Epidermal melanocyte (primary cell): ENCODE results near the gene BATF3.

Experiments
- DNase-seq: peaks from one replicate; pipeline ENCODE4 v3.0.0; 2011; ENCODE audit warnings: low spot score; ENCODE audit not compliant: insufficient read length

Gene BATF3

GRCh38 chr1:212703991-212704564 lies 4.4 kb upstream of the BATF3 start:
- DNase-seq = no peak

- no peak for DNase-seq
These were observed 3.0 kb upstream of the BATF3 start for GRCh38 chr1:212702672-212703071.

GRCh38 chr1:212701910-212702309 lies 2.3 kb upstream of the BATF3 start:
- no peak for DNase-seq

- DNase-seq = no peak
These were observed 1.5 kb upstream of the BATF3 start for GRCh38 chr1:212700892-212701819.

- DNase-seq = no peak
These were observed 717 bp upstream of the BATF3 start for GRCh38 chr1:212700223-212700891.

- no peak for DNase-seq
These were observed 476 bp downstream of the BATF3 start for GRCh38 chr1:212699104-212699624.

GRCh38 chr1:212698467-212699103 lies 1.1 kb downstream of the BATF3 start:
- no peak for DNase-seq

- DNase-seq = no peak
These were observed 2.8 kb downstream of the BATF3 start for GRCh38 chr1:212696721-212697331.

GRCh38 chr1:212692774-212693644 lies 6.6 kb downstream of the BATF3 start:
- no peak for DNase-seq

GRCh38 chr1:212691561-212692071 lies 8.0 kb downstream of the BATF3 start:
- no peak for DNase-seq

- DNase-seq = no peak
These were observed 8.7 kb downstream of the BATF3 start for GRCh38 chr1:212690816-212691403.

- no peak for DNase-seq
These were observed 9.7 kb downstream of the BATF3 start for GRCh38 chr1:212689758-212690529.

- no peak for DNase-seq
These were observed 10.4 kb downstream of the BATF3 start for GRCh38 chr1:212689196-212689725.

- DNase-seq = no peak
These were observed 11.1 kb downstream of the BATF3 start for GRCh38 chr1:212688341-212689047.

- no peak for DNase-seq
These were observed 11.8 kb downstream of the BATF3 start for GRCh38 chr1:212687811-212688210.

- no peak for DNase-seq
These were observed 13.0 kb downstream of the BATF3 start for GRCh38 chr1:212686591-212686990.

- DNase-seq = no peak
These were observed 13.6 kb downstream of the BATF3 start for GRCh38 chr1:212686069-212686468.

- no peak for DNase-seq
These were observed 14.2 kb downstream of the BATF3 start for GRCh38 chr1:212685429-212685828.
